Right ventricle myocardium superior (tissue), 1 donor: ENCODE data around the gene RIN3. TPM values are rescaled to one million over a fixed set of nuclear protein-coding genes. Genes with fewer than 3 reads are reported as not detected.

Source experiments
- ATAC-seq: fragments of 200-7000 bp; cut with Tn5 transposase; one replicate; pipeline ENCODE4 v1.9.1; 2020; ENCODE audit warnings: mild to moderate bottlenecking; ENCODE audit not compliant: poor library complexity
- DNase-seq: peaks from one replicate; pipeline ENCODE4 v3.0.0-alpha.2; 2020
- intact Hi-C: fragments of 100-400 bp; cut with DNase I; formaldehyde crosslinking; loops from one replicate; pipeline ENCODE4 v1.11.2; 2022
- total RNA-seq: library from RNA; stranded (reverse); fragmentation: NEBNext Ultra II Directional; extraction: Animal tissue kit (Norgen Biotek cat#: 25700); gene quantifications from one replicate; pipeline ENCODE4 v1.2.1, GENCODE V29; 2021
- donor health status: DM: no; HTN: yes; CAD: no; lungs with severe emphysema.

RIN3 gene
- total RNA-seq, 1 donor from 2014 or later, result 11.0 TPM

DNA sequence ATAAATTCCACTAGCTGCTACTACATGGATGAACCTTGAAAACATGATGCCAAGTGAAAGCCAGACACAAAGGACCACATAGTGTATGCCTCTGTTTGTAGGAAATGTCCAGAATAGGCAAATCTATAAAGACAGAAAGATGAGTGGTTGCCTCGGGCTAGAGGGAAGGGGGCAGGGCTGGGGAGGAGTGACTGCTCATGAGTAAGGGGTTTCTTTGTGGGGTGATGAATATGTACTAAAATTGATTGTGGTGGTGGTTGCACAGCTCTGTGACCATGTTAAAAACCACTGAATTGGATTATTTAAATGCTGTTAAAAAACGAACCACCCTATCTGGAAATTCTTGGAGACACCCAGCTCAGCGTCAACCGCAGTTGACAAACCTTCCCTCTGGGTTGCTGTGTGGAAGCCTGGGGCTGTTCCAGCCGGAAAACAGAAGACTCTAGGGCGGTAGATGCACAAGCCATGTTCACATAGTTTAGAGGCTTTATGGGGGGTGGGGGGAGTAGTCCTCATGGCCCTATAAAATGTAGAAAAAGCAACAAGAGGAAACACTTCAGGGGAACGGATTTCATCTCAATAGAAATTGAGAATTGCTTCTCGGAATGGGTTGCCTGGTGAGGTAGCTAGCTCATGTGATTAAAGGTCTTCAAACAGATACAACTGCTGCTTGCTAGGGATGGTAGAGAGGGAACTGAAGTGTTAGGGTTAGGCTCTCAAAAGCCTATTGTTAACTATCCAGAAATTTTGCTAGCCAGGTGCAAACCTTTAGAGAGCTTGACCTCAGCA, 29.4 kb downstream of the RIN3 start:
- ATAC-seq, result no peak
- intact Hi-C loops, result no loop called here
- no peak for DNase-seq

GRCh38 chr14:92544051-92544720, 30.6 kb downstream of the RIN3 start:
- intact Hi-C loops, result no loop called here
- ATAC-seq (no peak), DNase-seq (no peak)

GRCh38 chr14:92546347-92547053, 32.9 kb downstream of the RIN3 start:
- ATAC-seq, result no peak
- intact Hi-C loops, result no loop called here
- no peak for DNase-seq

- peak; percentile 36 for ATAC-seq
- peak; percentile 68 for DNase-seq
- intact Hi-C loops, result no loop called here
Measured at GRCh38 chr14:92549105-92549858, 35.7 kb downstream of the RIN3 start.

DNA sequence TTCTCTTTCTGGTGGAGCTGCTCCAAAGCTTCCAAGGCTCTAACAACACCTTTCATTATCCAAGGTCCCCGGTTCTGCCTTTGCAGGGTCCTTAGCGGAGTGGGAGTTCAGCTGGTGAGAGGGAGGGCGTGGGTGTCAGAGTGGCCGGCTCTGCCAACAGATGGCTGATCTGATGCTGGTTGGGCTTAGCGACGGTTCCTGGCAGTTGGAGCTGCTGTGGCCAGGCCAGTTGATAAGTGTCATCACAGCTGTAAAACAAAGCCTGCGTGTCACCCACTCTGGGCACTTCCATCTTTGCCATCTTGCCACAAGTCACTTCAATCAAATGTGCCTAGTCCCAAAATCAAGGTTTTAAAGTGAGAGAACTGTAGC, 36.3 kb downstream of the RIN3 start:
- DNase-seq, result peak; percentile 73
- intact Hi-C loops, result no loop called here
- peak; percentile 79 for ATAC-seq

DNA sequence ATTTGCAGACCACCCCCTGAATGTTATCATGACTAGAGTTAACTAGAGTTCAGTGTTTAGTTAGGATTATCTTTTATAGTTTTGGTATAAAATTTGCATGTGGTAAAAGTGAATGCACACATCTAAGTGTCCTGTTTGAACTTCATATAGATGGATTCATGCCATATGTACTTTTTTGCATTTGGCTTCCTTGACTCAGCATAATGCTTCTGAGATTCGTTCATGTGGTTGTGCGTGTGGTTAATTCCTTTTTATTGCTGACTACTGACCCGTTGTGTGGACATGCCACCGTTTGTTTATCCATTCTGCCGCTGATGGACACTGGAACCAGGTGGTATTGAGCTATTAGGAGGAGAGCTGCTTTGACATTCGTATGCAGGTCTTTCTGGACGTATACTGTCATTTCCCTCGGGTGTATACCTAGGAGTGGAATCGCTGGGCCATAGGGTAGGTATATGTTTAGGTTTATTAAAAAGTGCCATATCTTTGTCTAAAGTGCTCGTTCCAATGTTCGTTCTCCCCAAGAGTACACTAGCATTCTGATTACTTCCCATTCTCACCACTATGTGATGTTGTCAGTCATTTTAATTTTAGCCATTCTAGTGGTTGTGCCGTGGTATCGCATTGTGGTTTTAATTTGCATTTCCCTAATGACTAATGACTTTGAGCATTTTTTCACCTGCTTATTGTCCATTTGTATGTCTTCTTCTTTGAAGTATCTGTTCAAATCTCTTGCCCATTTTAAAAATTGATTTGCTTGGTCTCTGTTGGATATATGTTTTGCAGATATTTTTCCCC, 37.7 kb downstream of the RIN3 start:
- ATAC-seq (no peak), DNase-seq (no peak)
- intact Hi-C loops, result no loop called here

GRCh38 chr14:92552066-92552465, 38.5 kb downstream of the RIN3 start:
- intact Hi-C loops, result no loop called here
- ATAC-seq (no peak), DNase-seq (peak; percentile 25)

DNA sequence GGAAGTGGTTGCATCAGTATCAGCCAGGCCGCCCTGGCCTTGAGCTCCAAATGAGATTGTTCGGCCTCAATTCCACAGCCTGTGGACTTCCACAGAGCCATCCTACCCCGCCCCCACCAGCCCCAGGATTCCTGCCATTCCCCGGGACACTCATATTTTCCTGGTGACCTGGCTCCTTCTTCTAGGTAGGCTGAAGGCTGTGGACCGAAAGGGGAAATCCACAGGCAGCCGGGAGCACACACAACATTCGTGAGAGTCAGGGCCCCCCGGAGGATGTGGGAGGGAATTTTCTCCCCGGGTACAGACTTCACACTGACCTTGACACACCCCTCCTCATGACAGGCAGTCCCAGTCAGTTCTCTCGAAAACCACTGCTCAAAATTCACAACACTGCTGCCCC, 39.9 kb downstream of the RIN3 start:
- intact Hi-C loops, result no loop called here
- peak; percentile 40 for DNase-seq
- ATAC-seq, result no peak

DNA sequence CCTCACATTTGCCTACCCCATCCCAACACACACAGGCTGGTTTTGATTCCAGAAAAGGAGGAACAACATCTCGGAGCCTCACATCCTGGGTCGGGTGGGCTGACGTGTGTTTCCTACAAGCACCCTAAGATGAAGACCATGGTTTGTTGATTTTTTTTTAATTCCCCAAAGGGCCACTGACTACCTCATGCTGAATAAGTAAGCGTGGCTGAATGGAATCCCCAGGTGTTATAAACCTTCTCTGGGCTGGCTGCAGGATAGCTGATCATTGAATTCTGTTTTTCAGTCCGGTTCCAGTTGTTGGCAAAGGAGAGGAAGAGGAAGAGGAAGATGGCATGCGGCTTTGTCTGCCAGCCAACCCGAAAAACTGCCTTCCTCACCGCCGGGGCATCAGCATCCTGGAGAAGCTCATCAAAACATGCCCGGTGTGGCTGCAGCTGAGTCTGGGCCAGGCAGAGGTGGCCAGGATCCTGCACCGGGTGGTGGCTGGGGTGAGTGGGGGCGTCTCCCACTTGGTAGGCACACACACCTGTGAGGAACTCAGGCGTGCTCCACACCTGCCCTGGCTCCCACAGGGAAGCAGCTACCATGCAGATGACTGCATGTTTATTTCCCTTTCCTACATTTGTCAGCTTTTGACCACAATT, 42.0 kb downstream of the RIN3 start:
- ATAC-seq (no peak), DNase-seq (no peak)
- intact Hi-C loops, result no loop called here

DNA sequence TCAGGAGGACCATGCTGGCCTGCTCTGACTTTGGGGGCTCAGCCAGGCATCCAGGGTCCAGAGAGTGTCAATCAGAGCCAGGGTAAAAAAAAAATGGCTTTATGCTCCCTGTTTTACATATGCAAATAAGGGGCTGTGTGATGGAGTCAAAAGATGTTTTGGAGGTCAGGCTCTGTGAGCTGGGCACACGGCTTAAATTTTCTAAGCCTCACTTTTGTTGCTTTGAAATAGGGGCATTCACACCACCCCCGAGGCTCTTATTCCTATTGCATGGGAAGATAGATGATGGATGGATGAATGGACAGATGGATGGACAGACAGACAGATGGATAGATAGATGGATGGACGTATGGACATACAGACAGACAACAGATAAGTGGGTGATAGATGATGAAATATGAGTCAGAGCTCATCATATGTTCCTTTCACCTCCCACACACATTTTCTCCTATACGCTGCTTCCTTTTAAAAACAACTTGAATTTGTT, 42.7 kb downstream of the RIN3 start:
- DNase-seq (no peak), ATAC-seq (no peak)
- intact Hi-C loops, result no loop called here

GRCh38 chr14:92556863-92557543, 43.4 kb downstream of the RIN3 start:
- intact Hi-C loops, result no loop called here
- DNase-seq (no peak), ATAC-seq (no peak)

GRCh38 chr14:92557544-92557912, 43.9 kb downstream of the RIN3 start:
- intact Hi-C loops, result no loop called here
- no peak for DNase-seq
- ATAC-seq, result no peak

DNA sequence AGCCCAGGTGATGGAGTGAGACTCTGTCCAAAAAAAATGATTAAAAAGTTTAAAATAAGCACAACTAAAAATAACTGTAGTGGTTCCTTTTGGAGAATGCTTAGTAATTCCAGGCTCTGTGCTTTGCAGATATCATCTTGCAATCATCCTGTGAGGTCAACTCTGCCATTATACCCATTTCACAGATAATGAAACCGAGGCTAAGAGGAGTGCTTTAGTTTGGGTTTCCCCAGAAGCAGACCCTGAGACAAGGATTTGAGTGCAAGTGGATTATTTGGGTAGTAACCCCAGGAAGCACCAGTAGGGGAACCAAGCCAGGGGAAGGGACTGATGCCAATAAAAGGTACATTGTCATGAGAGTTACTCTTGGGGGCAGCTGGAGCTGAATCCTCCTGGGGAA, 44.7 kb downstream of the RIN3 start:
- intact Hi-C loops, result no loop called here
- DNase-seq (no peak), ATAC-seq (no peak)

- ATAC-seq, result no peak
- intact Hi-C loops, result no loop called here
- DNase-seq, result no peak
Measured at GRCh38 chr14:92559486-92559885, 45.9 kb downstream of the RIN3 start.

- DNase-seq (no peak), ATAC-seq (no peak)
- intact Hi-C loops, result no loop called here
Measured at GRCh38 chr14:92560106-92560865, 46.7 kb downstream of the RIN3 start.

- intact Hi-C loops, result no loop called here
- no peak for DNase-seq
- no peak for ATAC-seq
Measured at GRCh38 chr14:92561906-92562479, 48.4 kb downstream of the RIN3 start.
